ENCODE results near the gene EOMES. TPM values are rescaled to one million over a fixed set of nuclear protein-coding genes. Genes with fewer than 3 reads are reported as not detected.

Gene EOMES
- total RNA-seq, 1 donor from 2014 or later = not detected

DNA sequence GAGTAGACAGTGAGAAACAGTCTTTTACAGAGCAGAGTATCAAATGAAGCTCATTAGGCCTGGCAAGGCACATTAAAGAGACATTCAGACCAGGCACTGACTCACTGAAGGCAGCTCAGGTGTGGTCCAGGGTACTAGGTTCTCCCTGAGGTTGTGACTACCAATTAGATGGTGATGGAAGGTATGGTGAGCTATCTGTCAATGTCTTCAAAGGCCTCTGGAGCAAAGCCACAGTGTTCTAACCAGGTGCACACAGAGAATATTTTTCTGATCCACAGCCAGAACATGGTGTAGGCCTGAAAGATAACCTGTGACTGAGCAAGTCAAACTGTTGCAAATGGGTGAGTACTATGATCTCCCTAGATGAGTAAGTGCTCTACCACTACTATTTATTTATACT lies 51.5 kb downstream of the EOMES start:
- DNase-seq = no peak
- Mint-ChIP-seq H3K27me3 (ENCODE audit: unreplicated experiment) (peaks cover 2% of the 10 kb centered on the region), H3K9me3 (ENCODE audit: unreplicated experiment) (no peaks in the 10 kb centered on the region), H3K4me3 (ENCODE audit: unreplicated experiment) (no peak overlapping the region), H3K36me3 (ENCODE audit: unreplicated experiment) (no peaks in the 10 kb centered on the region), H3K4me1 (ENCODE audit: low read depth, unreplicated experiment) (peaks cover 6% of the 10 kb centered on the region), H3K27ac (ENCODE audit: unreplicated experiment) (no peak overlapping the region)
- TF ChIP-seq, protein P1, sequence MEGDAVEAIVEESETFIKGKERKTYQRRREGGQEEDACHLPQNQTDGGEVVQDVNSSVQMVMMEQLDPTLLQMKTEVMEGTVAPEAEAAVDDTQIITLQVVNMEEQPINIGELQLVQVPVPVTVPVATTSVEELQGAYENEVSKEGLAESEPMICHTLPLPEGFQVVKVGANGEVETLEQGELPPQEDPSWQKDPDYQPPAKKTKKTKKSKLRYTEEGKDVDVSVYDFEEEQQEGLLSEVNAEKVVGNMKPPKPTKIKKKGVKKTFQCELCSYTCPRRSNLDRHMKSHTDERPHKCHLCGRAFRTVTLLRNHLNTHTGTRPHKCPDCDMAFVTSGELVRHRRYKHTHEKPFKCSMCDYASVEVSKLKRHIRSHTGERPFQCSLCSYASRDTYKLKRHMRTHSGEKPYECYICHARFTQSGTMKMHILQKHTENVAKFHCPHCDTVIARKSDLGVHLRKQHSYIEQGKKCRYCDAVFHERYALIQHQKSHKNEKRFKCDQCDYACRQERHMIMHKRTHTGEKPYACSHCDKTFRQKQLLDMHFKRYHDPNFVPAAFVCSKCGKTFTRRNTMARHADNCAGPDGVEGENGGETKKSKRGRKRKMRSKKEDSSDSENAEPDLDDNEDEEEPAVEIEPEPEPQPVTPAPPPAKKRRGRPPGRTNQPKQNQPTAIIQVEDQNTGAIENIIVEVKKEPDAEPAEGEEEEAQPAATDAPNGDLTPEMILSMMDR (IDR thresholded peaks at IDR 0.05; ENCODE audit: partially characterized antibody, unreplicated experiment) = no peak

DNA sequence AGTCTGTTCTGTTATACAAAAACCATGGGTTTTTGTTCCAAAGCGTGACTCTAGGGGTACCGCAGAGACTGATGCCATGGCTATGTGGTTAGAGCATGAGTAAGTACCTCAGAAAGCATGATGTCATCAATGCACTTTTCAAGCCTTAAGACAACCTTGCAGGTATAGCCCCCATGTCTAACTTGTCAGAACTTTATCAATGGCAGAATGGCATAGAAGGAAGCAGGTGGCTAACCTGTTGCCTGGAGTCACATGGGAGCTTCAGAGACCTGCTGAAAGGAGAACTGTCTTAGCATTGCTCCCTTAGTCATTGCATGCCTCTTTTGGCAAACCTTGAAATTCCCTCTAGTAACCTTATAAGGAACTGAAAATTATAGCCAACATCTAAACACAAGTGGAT lies 52.5 kb downstream of the EOMES start:
- Mint-ChIP-seq H3K27ac (ENCODE audit: unreplicated experiment) (no peak overlapping the region), H3K9me3 (ENCODE audit: unreplicated experiment) (no peaks in the 10 kb centered on the region), H3K36me3 (ENCODE audit: unreplicated experiment) (no peaks in the 10 kb centered on the region), H3K4me3 (ENCODE audit: unreplicated experiment) (no peak overlapping the region), H3K4me1 (ENCODE audit: low read depth, unreplicated experiment) (peaks cover 6% of the 10 kb centered on the region), H3K27me3 (ENCODE audit: unreplicated experiment) (peaks cover 2% of the 10 kb centered on the region)
- TF ChIP-seq, protein P1 (IDR thresholded peaks at IDR 0.05; ENCODE audit: partially characterized antibody, unreplicated experiment) = no peak
- DNase-seq = no peak

DNA sequence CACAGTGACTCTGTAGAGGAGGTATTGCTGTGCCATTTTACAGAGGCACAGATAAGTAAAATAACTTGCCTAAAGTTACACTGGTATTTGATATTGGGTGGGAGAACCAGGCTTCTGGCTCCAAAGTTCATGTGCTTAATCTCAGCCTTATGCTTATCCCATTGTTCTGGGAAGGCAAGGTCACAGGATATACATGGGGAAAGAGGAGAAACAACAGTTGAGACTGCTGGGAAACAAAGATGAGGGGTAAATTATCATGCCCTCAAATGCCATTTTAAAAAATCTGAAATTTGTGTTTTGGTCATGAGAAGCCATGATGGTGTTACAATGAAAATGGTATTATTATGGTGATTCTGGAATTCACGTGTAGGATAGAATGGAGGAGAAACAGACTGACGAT lies 54.4 kb downstream of the EOMES start:
- H3K36me3 Mint-ChIP-seq (ENCODE audit: unreplicated experiment) = no peaks in the 10 kb centered on the region
- no peak overlapping the region for H3K27ac Mint-ChIP-seq (ENCODE audit: unreplicated experiment)
- no peaks in the 10 kb centered on the region for H3K9me3 Mint-ChIP-seq (ENCODE audit: unreplicated experiment)
- no peaks in the 10 kb centered on the region for H3K27me3 Mint-ChIP-seq (ENCODE audit: unreplicated experiment)
- TF ChIP-seq, protein P1 (IDR thresholded peaks at IDR 0.05; ENCODE audit: partially characterized antibody, unreplicated experiment) = no peak
- DNase-seq = no peak
- no peak overlapping the region for H3K4me3 Mint-ChIP-seq (ENCODE audit: unreplicated experiment)
- peaks cover 6% of the 10 kb centered on the region for H3K4me1 Mint-ChIP-seq (ENCODE audit: low read depth, unreplicated experiment)

DNA sequence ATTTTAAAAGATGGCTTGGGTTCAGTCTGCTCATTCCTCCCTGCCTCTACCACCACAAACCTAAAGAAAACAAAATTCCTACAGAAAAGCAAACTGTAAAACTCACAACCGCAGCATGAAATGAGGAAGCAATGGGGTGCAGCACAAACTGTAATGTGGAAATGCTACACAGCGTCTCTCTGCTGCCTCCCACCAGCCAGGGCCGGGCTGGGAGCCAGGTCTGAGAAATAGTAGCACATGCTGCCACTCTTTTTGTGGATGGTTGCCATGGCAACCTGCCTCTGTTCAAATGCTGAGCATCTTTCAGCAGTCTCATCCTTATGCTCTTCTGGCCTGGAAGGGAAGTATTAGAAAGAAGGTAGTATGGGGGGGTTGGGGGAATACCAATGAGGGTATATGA lies 55.4 kb downstream of the EOMES start:
- TF ChIP-seq, protein P1 (IDR thresholded peaks at IDR 0.05; ENCODE audit: partially characterized antibody, unreplicated experiment) = no peak
- peaks cover 6% of the 10 kb centered on the region for H3K4me1 Mint-ChIP-seq (ENCODE audit: low read depth, unreplicated experiment)
- no peaks in the 10 kb centered on the region for H3K36me3 Mint-ChIP-seq (ENCODE audit: unreplicated experiment)
- no peak overlapping the region for H3K4me3 Mint-ChIP-seq (ENCODE audit: unreplicated experiment)
- no peaks in the 10 kb centered on the region for H3K27me3 Mint-ChIP-seq (ENCODE audit: unreplicated experiment)
- no peak overlapping the region for H3K27ac Mint-ChIP-seq (ENCODE audit: unreplicated experiment)
- peak; percentile 60 for DNase-seq
- no peaks in the 10 kb centered on the region for H3K9me3 Mint-ChIP-seq (ENCODE audit: unreplicated experiment)

DNA sequence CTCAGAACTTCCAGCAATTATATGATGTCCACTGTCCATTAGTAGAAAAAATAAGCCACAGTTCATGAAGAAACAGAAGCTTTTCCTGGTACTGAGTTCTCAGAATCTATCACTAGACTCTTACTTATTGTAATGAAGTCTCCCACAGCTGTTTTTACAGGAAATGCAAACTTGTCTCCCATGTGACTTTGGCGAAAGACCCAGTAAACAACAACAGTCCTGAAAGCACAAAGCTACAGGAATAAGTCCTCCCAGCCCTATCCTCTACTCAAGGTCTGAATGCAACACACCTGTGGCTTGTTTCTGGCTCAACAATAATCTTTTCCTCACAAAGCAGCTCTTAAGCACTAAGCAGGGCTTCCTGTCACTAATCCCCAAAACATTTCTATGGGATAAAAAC lies 55.9 kb downstream of the EOMES start:
- TF ChIP-seq, protein P1 (IDR thresholded peaks at IDR 0.05; ENCODE audit: partially characterized antibody, unreplicated experiment) = no peak
- Mint-ChIP-seq H3K9me3 (ENCODE audit: unreplicated experiment) (no peaks in the 10 kb centered on the region), H3K4me1 (ENCODE audit: low read depth, unreplicated experiment) (peaks cover 6% of the 10 kb centered on the region), H3K36me3 (ENCODE audit: unreplicated experiment) (no peaks in the 10 kb centered on the region), H3K27me3 (ENCODE audit: unreplicated experiment) (no peaks in the 10 kb centered on the region), H3K27ac (ENCODE audit: unreplicated experiment) (no peak overlapping the region), H3K4me3 (ENCODE audit: unreplicated experiment) (no peak overlapping the region)
- DNase-seq = no peak

Other genes with a start within 250 kb of the EOMES start
- 67.0 TPM for gene SLC4A7, start 237.9 kb downstream of the EOMES start, total RNA-seq (ENCODE audit: unreplicated experiment)

Data from glutamatergic neuron (in vitro differentiated cells).